22Rv1 (cell line): ENCODE data around the gene LIMA1.
A peak's percentile ranks its signal among the peaks of the same experiment; 100 is the strongest.
"Not testable (repeated sequence)": the region's sequence is repeated elsewhere in the genome, so short reads cannot be mapped to it uniquely, and the experiment has no call there.

Experiments used
- H3K27ac ChIP-seq: fragments of 450-650 bp; 2 replicates; pipeline ENCODE4 v1.5.1; 2017
- ZFX ChIP-seq: fragments of 450-650 bp; IDR thresholded peaks from 2 replicates; pipeline ENCODE4 v1.6.1; 2017; ENCODE audit warnings: antibody characterized with exemption, borderline replicate concordance
- TF ChIP-seq, protein P1 (sequence below): fragments of 450-650 bp; IDR thresholded peaks from 2 replicates; pipeline ENCODE4 v1.5.1; 2017; ENCODE audit warnings: mild to moderate bottlenecking

Gene LIMA1

DNA sequence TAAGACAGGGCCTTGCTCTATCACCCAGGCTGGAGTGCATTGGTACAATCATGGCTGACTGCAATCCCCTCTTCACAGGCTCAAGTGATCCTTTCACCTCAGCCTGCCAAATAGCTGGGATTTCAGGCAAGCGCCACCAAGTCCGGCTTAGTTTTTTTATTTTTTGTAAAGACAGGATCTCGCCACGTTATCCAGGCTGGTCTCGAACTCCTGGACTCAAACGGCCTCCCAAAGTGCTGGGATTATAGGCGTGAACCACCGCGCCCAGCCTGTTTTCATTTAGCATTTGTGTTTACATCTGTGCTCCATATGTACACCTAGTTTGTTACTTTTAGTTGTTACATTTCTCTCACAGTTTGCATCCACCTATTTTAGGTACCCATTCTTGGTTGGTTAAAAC lies 32.5 kb upstream of the LIMA1 start:
- H3K27ac ChIP-seq: no peak overlapping the region
- TF ChIP-seq, protein P1, sequence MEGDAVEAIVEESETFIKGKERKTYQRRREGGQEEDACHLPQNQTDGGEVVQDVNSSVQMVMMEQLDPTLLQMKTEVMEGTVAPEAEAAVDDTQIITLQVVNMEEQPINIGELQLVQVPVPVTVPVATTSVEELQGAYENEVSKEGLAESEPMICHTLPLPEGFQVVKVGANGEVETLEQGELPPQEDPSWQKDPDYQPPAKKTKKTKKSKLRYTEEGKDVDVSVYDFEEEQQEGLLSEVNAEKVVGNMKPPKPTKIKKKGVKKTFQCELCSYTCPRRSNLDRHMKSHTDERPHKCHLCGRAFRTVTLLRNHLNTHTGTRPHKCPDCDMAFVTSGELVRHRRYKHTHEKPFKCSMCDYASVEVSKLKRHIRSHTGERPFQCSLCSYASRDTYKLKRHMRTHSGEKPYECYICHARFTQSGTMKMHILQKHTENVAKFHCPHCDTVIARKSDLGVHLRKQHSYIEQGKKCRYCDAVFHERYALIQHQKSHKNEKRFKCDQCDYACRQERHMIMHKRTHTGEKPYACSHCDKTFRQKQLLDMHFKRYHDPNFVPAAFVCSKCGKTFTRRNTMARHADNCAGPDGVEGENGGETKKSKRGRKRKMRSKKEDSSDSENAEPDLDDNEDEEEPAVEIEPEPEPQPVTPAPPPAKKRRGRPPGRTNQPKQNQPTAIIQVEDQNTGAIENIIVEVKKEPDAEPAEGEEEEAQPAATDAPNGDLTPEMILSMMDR: no peak
- TF ChIP-seq ZFX: no peak

DNA sequence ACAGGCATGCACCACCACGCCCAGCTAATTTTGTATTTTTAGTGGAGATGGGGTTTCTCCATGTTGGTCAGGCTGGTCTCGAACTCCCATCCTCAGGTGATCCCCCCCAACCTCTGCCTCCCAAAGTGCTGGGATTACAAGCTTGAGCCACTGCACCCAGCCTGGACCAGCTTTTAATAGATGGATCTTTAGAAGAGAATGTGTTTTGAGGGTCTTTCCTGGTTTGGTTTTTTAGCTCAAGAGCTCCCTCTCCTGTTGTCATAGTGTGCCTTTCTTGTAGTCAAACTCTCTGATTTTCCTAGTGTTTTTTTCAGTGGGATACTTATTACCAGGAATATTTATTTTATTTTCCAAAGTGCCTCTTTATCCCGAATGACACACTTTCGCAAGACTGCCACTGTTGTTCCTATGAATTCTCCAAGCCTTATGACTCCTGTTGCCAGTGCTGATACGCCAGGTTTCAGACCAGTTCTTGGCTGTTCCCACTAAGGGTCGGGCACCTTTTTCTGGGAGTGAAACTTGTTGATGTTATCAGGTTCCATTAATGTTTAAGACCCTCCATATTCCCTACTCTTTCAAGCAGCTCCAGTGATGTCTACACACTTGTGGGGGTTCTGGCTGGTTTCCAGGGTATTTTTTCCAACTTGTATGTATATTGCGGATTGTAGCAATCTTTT lies 31.5 kb upstream of the LIMA1 start:
- no peak for TF ChIP-seq ZFX
- TF ChIP-seq, protein P1: peak; percentile 79
- H3K27ac ChIP-seq: no peak overlapping the region

DNA sequence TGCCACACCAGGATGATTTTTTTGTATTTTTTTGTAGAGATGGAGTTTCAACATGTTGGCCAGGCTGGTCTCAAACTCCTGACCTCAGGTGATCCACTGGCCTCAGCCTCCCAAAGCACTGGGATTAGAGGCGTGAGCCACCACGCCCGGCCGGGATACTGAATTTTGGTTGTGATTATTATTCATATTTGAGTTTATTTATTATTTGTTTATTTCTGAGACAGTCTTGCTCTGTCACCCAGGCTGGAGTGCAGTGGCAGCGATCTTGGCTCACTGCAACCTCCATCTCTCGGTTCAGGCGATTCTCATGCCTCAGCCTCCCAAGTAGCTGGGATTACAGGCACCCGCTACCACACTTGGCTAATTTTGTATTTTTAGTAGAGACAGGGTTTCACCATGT lies 30.7 kb upstream of the LIMA1 start:
- H3K27ac ChIP-seq: not testable (repeated sequence)

DNA sequence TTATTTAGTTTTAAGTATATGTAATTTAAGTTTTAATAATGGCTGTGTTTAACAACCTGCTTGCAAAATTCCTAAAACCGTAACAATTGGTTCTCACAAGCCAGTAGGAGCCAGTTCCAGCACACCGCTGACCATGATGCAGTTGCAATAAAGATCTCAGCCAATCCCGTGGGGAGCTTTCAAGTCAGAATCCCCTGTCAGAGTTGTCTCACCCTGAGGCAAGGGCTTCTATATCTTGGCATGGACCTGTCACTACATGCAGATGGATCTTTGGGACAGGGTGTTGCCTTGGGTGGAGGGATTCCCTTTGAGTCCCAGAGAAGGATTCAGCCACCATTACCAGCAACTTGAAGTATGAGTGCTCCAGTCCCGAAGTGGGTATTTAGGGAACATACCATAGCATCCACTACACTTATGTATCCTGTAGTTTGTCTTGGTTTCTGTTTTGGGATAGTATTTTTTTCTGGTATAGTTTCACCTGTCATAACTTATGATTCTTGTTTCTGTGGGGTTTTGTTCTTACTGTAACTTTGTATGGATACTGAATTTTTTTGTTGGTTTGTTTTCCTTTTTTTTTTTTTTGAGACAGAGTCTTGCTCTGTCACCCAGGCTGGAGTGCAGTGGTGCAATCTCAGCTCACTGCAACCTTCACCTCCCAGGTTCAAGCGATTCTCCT lies 30.1 kb upstream of the LIMA1 start:
- TF ChIP-seq, protein P1: no peak
- no peak for TF ChIP-seq ZFX
- no peak overlapping the region for H3K27ac ChIP-seq

DNA sequence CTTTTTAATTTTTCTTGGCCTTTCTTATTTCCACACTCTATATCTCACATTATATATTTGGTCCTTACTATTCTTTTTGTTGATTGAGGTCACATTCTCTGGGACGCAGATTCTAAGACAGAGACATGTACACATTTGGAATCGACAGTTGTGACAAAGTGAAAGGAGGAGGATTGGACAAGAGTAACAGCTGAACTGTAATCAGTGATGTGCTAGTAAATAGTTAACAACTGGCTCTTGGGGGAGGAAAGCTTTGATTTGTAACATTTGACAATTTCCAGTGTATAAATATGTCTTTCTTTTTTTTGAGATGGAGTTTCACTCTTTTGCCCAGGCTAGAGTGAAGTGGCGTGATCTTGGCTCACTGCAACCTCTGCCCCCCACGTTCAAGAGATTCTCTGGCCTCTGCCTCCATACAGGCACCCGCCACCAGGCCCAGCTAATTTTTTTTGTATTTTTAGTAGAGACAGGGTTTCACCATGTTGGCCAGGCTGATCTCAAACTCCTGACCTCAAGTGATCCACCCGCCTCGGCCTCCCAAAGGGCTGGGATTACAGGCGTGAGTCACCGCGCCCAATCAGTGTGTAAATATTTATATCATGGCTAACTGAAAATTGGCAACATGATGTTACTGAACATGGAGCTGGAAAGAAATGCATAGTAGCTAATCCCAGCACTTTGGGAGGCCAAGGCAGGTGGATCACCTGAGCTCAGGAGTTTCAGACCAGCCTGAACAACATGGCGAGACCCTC lies 28.7 kb upstream of the LIMA1 start:
- not testable (repeated sequence) for H3K27ac ChIP-seq

DNA sequence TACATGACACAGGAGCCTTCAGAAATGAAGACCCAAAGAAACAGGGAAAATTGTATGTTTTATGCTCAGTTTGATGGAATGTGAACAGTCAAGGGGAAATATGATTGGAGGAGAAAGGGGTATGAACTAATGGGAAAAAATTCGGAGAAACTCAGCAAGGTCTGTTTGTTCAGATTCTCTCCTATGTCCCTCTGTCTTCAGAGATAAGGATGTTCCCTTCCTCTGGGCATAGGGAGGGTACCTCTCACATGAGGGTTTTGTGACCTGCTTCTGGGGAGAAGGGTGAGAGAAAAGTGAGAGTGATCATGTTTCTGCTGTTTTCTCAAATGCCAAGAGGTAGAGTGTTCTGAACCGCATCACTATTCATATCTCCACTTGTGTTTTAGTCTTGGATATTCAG lies 26.6 kb upstream of the LIMA1 start:
- TF ChIP-seq, protein P1: no peak
- TF ChIP-seq ZFX: no peak
- H3K27ac ChIP-seq: no peak overlapping the region

DNA sequence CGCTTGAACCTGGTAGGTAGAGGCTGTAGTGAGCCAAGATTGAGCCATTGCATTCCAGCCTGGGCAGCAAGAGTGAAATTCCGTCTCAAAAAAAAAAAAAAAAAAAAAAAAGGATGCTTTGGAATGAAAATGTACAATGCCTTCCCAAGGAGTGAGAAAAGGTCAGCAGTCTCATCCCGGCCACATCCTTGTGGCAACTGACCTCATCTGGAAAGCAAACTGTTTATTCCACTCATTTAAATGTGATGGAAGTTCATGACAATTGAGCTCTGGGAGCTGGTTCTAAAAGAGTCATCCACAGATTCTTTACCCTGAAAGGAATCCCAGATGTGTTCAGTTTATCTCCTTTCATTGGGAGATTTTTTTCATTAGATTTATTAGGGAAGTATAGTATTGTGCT lies 19.4 kb upstream of the LIMA1 start:
- TF ChIP-seq, protein P1: no peak
- TF ChIP-seq ZFX: no peak
- no peak overlapping the region for H3K27ac ChIP-seq

DNA sequence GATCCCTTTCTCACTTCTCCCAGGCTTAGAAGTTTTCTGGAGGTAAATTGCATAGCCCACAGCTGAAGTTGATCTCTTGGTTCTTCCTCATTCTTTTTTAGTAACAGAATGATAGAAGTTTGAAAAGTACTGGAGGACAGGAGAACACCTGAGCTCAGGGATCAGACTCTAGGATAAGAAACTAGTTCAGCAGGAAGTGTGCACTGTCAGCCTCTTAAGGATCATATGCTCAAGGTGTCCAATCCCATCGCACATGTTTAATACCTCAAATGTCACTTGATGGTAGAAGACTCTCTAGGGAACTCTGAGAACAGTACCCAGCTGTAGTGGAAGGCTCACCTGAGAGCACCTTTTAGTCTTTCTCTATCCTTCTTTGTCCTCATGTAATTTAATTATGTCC lies 14.7 kb upstream of the LIMA1 start:
- TF ChIP-seq, protein P1: no peak
- TF ChIP-seq ZFX: no peak
- H3K27ac ChIP-seq: no peak overlapping the region
